H9 (cell line): ENCODE measurements around the gene ROR1. TPM values are rescaled to one million over a fixed set of nuclear protein-coding genes. Genes with fewer than 3 reads are reported as not detected.

Experiments
- DNase-seq: peaks from one replicate; pipeline ENCODE4 v3.0.0-alpha.2; 2017
- H2AFZ ChIP-seq: one replicate; pipeline ENCODE4 v1.6.1; 2013; ENCODE audit warnings: mild to moderate bottlenecking, low read length, control low read depth, moderate library complexity
- H2AK5ac ChIP-seq: 2 replicates; pipeline ENCODE4 v1.6.1; 2013; ENCODE audit warnings: low read length, control low read depth, mixed read lengths; ENCODE audit not compliant: insufficient read length
- H2BK120ac ChIP-seq: one replicate; pipeline ENCODE4 v1.6.1; 2013; ENCODE audit warnings: low read depth, mild to moderate bottlenecking, low read length, control low read depth, inconsistent platforms; ENCODE audit not compliant: poor library complexity, severe bottlenecking
- H2BK12ac ChIP-seq: 2 replicates; pipeline ENCODE4 v1.6.1; 2013; ENCODE audit warnings: low read length, control low read depth, mixed read lengths, low read depth; ENCODE audit not compliant: insufficient read length
- H2BK15ac ChIP-seq: 2 replicates; pipeline ENCODE4 v1.6.1; 2013; ENCODE audit warnings: low read depth, low read length, control low read depth
- H2BK20ac ChIP-seq: one replicate; pipeline ENCODE4 v1.6.1; 2013; ENCODE audit warnings: low read depth, mild to moderate bottlenecking, low read length, control low read depth, inconsistent platforms; ENCODE audit not compliant: poor library complexity, severe bottlenecking
- H2BK5ac ChIP-seq: 2 replicates; pipeline ENCODE4 v1.6.1; 2013; ENCODE audit warnings: low read length, control low read depth, mixed read lengths; ENCODE audit not compliant: insufficient read length
- H3K14ac ChIP-seq: 2 replicates; pipeline ENCODE4 v1.6.1; 2013; ENCODE audit warnings: low read length, control low read depth; ENCODE audit not compliant: insufficient read depth
- H3K18ac ChIP-seq: 2 replicates; pipeline ENCODE4 v1.6.1; 2013; ENCODE audit warnings: low read depth, mild to moderate bottlenecking, mixed read lengths, low read length, control low read depth; ENCODE audit not compliant: insufficient read length
- H3K23ac ChIP-seq: 2 replicates; pipeline ENCODE4 v1.6.1; 2013; ENCODE audit warnings: low read length, control low read depth, mixed read lengths, low read depth; ENCODE audit not compliant: insufficient read length
- H3K23me2 ChIP-seq: 2 replicates; pipeline ENCODE4 v1.6.1; 2013; ENCODE audit warnings: low read depth, mild to moderate bottlenecking, mixed read lengths, low read length, control low read depth; ENCODE audit not compliant: insufficient read length, poor library complexity, severe bottlenecking
- H3K27ac ChIP-seq: 2 replicates; pipeline ENCODE4 v1.5.1; 2013; ENCODE audit warnings: low read length, control low read depth, mixed read lengths, low read depth; ENCODE audit not compliant: insufficient read length
- H3K27me3 ChIP-seq: 2 replicates; pipeline ENCODE4 v1.6.1; 2013; ENCODE audit warnings: low read length, control low read depth, inconsistent platforms; ENCODE audit not compliant: insufficient read depth
- H3K4ac ChIP-seq: 2 replicates; pipeline ENCODE4 v1.6.1; 2013; ENCODE audit warnings: low read depth, mild to moderate bottlenecking, control low read depth, inconsistent platforms, low read length, moderate library complexity
- H3K4me1 ChIP-seq: 2 replicates; pipeline ENCODE4 v1.6.1; 2013; ENCODE audit warnings: low read length, control low read depth, inconsistent platforms; ENCODE audit not compliant: insufficient read depth
- H3K4me2 ChIP-seq: 2 replicates; pipeline ENCODE4 v1.6.1; 2013; ENCODE audit warnings: low read length, control low read depth, mixed read lengths; ENCODE audit not compliant: insufficient read length, insufficient read depth
- H3K56ac ChIP-seq: 2 replicates; pipeline ENCODE4 v1.6.1; 2013; ENCODE audit warnings: low read depth, mild to moderate bottlenecking, mixed read lengths, low read length, control low read depth; ENCODE audit not compliant: insufficient read length
- H3K79me1 ChIP-seq: 2 replicates; pipeline ENCODE4 v1.6.1; 2013; ENCODE audit warnings: low read depth, mild to moderate bottlenecking, moderate library complexity, low read length, control low read depth, inconsistent platforms; ENCODE audit not compliant: insufficient read depth, poor library complexity, severe bottlenecking
- H3K79me2 ChIP-seq: 2 replicates; pipeline ENCODE4 v1.6.1; 2013; ENCODE audit warnings: low read length, control low read depth, inconsistent platforms; ENCODE audit not compliant: insufficient read depth
- H3K9ac ChIP-seq: 2 replicates; pipeline ENCODE4 v1.6.1; 2013; ENCODE audit warnings: low read length, control low read depth, mixed read lengths; ENCODE audit not compliant: insufficient read length; ENCODE audit errors: extremely low read depth
- H3K9me3 ChIP-seq: one replicate; pipeline ENCODE4 v1.6.1; 2013; ENCODE audit warnings: low read depth, low read length, inconsistent platforms; ENCODE audit not compliant: control insufficient read depth
- H3T11ph ChIP-seq: one replicate; pipeline ENCODE4 v1.6.1; 2013; ENCODE audit warnings: mild to moderate bottlenecking, low read length, control low read depth, inconsistent platforms
- H4K20me1 ChIP-seq: one replicate; pipeline ENCODE4 v1.6.1; 2013; ENCODE audit not compliant: control insufficient read depth, insufficient read length, insufficient read depth
- H4K5ac ChIP-seq: 2 replicates; pipeline ENCODE4 v1.6.1; 2013; ENCODE audit warnings: low read depth, mild to moderate bottlenecking, mixed read lengths, low read length, control low read depth; ENCODE audit not compliant: insufficient read length
- H4K8ac ChIP-seq: replicated peaks from 2 replicates; pipeline ENCODE4 v1.6.1; 2013; ENCODE audit warnings: low read length, control low read depth, mixed read lengths, low read depth; ENCODE audit not compliant: insufficient read length
- H4K91ac ChIP-seq: 2 replicates; pipeline ENCODE4 v1.6.1; 2013; ENCODE audit warnings: low read depth, mild to moderate bottlenecking, moderate library complexity, mixed read lengths, low read length, control low read depth; ENCODE audit not compliant: insufficient read length
- H3K27ac Mint-ChIP-seq, 3 experiments: 2 replicates in 2 of 3; 3 replicates in 1 of 3; pipeline ENCODE4 v1.8.0; 2020 to 2021; ENCODE audit warnings: mixed read lengths in 3 of 3, mild to moderate bottlenecking in 1 of 3, moderate library complexity in 1 of 3
- H3K27me3 Mint-ChIP-seq: 2 replicates; pipeline ENCODE4 v1.8.0; 2021; ENCODE audit warnings: low read depth, mild to moderate bottlenecking, moderate library complexity, mixed read lengths
- H3K36me3 Mint-ChIP-seq, 3 experiments: 2 replicates in 2 of 3; 3 replicates in 1 of 3; pipeline ENCODE4 v1.8.0; 2020 to 2021; ENCODE audit warnings: low read depth in 3 of 3, mixed read lengths in 3 of 3; ENCODE audit not compliant: insufficient read depth in 1 of 3
- H3K4me1 Mint-ChIP-seq, 2 experiments: 2 replicates each; pipeline ENCODE4 v1.8.0; 2020; ENCODE audit warnings: mixed read lengths in 2 of 2
- H3K4me3 Mint-ChIP-seq, 2 experiments: 2 replicates in 1 of 2; 3 replicates in 1 of 2; pipeline ENCODE4 v1.8.0; 2020 to 2021; ENCODE audit warnings: mild to moderate bottlenecking in 2 of 2, mixed read lengths in 2 of 2, moderate library complexity in 1 of 2
- H3K9me3 Mint-ChIP-seq, 2 experiments: 2 replicates in 1 of 2; 3 replicates in 1 of 2; pipeline ENCODE4 v1.8.0; 2020; ENCODE audit warnings: mild to moderate bottlenecking in 2 of 2, mixed read lengths in 2 of 2, moderate library complexity in 1 of 2
- WGBS: extraction: QIAGEN DNeasy Blood & Tissue Kit; methylation state at CpG from one replicate; pipeline ENCODE4 v1.1.7; 2013; ENCODE audit warnings: missing lambda C conversion rate, low lambda C conversion rate, mixed read lengths; ENCODE audit not compliant: insufficient read length; ENCODE audit errors: extremely low coverage; 5-methylcytosine and 5-hydroxymethylcytosine counted together
- total RNA-seq: library from RNA; stranded (reverse); gene quantifications from 2 replicates; pipeline ENCODE4 v1.2.1, GENCODE V29; 2021
- TF ChIP-seq, protein P1 (sequence below): fragments of 200-600 bp; sonication (generic); conservative IDR thresholded peaks from 3 replicates; pipeline ENCODE4 v1.8.0; 2021; ENCODE audit warnings: antibody characterized with exemption, mild to moderate bottlenecking

The ROR1 gene
- total RNA-seq, 1 experiment from 2014 or later, result 75.9 TPM

DNA sequence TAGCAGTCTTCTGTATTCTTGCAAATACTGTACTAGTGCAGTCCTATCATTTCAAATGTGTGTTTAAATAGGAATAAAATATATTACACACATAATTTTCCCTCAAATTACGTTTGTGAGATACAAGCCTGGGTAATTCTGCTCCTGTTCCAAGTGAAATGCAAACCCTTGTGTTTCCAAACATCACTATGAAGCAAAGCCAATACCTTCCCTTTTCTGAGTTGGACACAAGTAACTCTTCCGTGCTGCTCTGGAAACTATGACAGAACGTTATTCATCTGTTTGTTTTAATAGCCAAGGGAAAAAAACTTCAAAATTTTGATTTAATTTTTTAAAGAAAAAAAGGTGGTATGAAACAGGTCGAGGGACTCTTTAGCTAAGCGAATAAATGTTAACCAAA lies 355.9 kb downstream of the ROR1 start:
- no peaks in the 10 kb centered on the region for H3K9me3 ChIP-seq
- peaks cover 8% of the 10 kb centered on the region; the same call in 1 of the 2 replicates for H3K4me1 ChIP-seq
- H4K91ac ChIP-seq, result no peak overlapping the region
- H4K5ac ChIP-seq, result no peak overlapping the region
- no peak overlapping the region for H2BK20ac ChIP-seq
- no peak overlapping the region for H3K18ac ChIP-seq
- Mint-ChIP-seq H3K4me3 (no peak overlapping the region), H3K27me3 (no peaks in the 10 kb centered on the region), H3K4me1 (peaks cover 15 to 21% of the 10 kb centered on the region in 2 experiments), H3K27ac (no peak overlapping the region), H3K9me3 (no peaks in the 10 kb centered on the region), H3K36me3 (no peaks in the 10 kb centered on the region)
- H4K8ac ChIP-seq, result no peak overlapping the region
- no peak overlapping the region for H3K9ac ChIP-seq
- no peak overlapping the region for H3K4me2 ChIP-seq
- no peak overlapping the region for H2AFZ ChIP-seq
- H2BK15ac ChIP-seq, result no peak overlapping the region
- H3K4ac ChIP-seq, result no peak overlapping the region
- H3K79me1 ChIP-seq, result no peaks in the 10 kb centered on the region
- no peak overlapping the region for H3T11ph ChIP-seq
- H3K23ac ChIP-seq, result no peak overlapping the region
- H3K23me2 ChIP-seq, result no peaks in the 10 kb centered on the region
- H2BK120ac ChIP-seq, result no peak overlapping the region
- no peak overlapping the region for H2AK5ac ChIP-seq
- no peak for DNase-seq
- TF ChIP-seq, protein P1, sequence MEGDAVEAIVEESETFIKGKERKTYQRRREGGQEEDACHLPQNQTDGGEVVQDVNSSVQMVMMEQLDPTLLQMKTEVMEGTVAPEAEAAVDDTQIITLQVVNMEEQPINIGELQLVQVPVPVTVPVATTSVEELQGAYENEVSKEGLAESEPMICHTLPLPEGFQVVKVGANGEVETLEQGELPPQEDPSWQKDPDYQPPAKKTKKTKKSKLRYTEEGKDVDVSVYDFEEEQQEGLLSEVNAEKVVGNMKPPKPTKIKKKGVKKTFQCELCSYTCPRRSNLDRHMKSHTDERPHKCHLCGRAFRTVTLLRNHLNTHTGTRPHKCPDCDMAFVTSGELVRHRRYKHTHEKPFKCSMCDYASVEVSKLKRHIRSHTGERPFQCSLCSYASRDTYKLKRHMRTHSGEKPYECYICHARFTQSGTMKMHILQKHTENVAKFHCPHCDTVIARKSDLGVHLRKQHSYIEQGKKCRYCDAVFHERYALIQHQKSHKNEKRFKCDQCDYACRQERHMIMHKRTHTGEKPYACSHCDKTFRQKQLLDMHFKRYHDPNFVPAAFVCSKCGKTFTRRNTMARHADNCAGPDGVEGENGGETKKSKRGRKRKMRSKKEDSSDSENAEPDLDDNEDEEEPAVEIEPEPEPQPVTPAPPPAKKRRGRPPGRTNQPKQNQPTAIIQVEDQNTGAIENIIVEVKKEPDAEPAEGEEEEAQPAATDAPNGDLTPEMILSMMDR, result no peak
- H3K56ac ChIP-seq, result no peak overlapping the region
- H3K79me2 ChIP-seq, result no peaks in the 10 kb centered on the region
- no peak overlapping the region for H3K14ac ChIP-seq
- no peaks in the 10 kb centered on the region for H3K27me3 ChIP-seq
- H2BK12ac ChIP-seq, result no peak overlapping the region
- H3K27ac ChIP-seq, result no peak overlapping the region
- no peak overlapping the region for H2BK5ac ChIP-seq
- H4K20me1 ChIP-seq, result no peaks in the 10 kb centered on the region
- no CpG with 5 or more reads among the region's 5 CpGs for WGBS
